Measurements from ENCODE around the gene ANKS1B.

Gene ANKS1B

DNA sequence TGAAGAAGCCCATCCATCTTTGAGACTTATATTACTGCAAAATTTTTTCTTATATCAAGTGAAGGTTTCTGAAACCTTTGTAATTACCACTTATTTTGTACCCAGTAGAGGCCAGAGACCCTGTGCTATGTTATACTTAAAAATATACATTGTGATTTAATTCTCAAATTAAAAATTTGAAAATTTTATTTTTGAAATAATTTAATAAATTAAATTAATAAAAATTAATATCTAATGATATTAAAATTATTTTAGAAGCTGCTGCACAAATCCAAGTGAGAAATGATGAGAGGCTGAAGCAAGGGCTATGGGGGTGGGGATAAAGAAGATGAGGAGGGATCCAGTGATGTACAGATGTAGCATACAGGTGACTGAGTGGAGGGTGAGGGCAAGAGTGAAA lies 1080.9 kb downstream of the ANKS1B start:
- H3K9me3 ChIP-seq (ENCODE audit: control insufficient read depth, insufficient read depth, low read depth, low read length) = no peaks in the 10 kb centered on the region
- H3K4me3 ChIP-seq (ENCODE audit: low read depth, low read length) = no peak overlapping the region
- POLR2A ChIA-PET = no interaction called here
- H3K27ac ChIP-seq (ENCODE audit: extremely low read depth, low read depth, low read length) = no peak overlapping the region
- CTCF ChIA-PET = no interaction called here
- TF ChIP-seq ZNF530 (tag by site-specific recombination; IDR thresholded peaks at IDR 0.05; ENCODE audit: low read depth) (no peak), SETDB1 (IDR thresholded peaks at IDR 0.05; ENCODE audit: insufficient read length, low read length) (no peak), ZNF223 (tag by site-specific recombination; IDR thresholded peaks at IDR 0.05) (no peak), ZNF184 (tag by site-specific recombination; IDR thresholded peaks at IDR 0.05) (no peak), ZNF837 (tag by site-specific recombination; IDR thresholded peaks at IDR 0.05) (no peak), ZNF473 (tag by site-specific recombination; IDR thresholded peaks at IDR 0.05) (no peak), ZNF133 (tag by site-specific recombination; IDR thresholded peaks at IDR 0.05) (no peak), ZNF677 (tag by site-specific recombination; IDR thresholded peaks at IDR 0.05) (no peak), KLF16 (tag by site-specific recombination; IDR thresholded peaks at IDR 0.05) (no peak), TRIM28 (IDR thresholded peaks at IDR 0.05; ENCODE audit: borderline replicate concordance, low read length) (no peak), ZNF610 (tag by site-specific recombination; IDR thresholded peaks at IDR 0.05; ENCODE audit: borderline replicate concordance) (no peak), ZNF549 (tag by site-specific recombination; IDR thresholded peaks at IDR 0.05) (no peak), ZNF157 (tag by site-specific recombination; IDR thresholded peaks at IDR 0.05) (no peak), REPIN1 (tag by site-specific recombination; IDR thresholded peaks at IDR 0.05; ENCODE audit: low read depth) (no peak)
- TF ChIP-seq, protein P1, sequence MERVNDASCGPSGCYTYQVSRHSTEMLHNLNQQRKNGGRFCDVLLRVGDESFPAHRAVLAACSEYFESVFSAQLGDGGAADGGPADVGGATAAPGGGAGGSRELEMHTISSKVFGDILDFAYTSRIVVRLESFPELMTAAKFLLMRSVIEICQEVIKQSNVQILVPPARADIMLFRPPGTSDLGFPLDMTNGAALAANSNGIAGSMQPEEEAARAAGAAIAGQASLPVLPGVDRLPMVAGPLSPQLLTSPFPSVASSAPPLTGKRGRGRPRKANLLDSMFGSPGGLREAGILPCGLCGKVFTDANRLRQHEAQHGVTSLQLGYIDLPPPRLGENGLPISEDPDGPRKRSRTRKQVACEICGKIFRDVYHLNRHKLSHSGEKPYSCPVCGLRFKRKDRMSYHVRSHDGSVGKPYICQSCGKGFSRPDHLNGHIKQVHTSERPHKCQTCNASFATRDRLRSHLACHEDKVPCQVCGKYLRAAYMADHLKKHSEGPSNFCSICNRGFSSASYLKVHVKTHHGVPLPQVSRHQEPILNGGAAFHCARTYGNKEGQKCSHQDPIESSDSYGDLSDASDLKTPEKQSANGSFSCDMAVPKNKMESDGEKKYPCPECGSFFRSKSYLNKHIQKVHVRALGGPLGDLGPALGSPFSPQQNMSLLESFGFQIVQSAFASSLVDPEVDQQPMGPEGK (tag by site-specific recombination; IDR thresholded peaks at IDR 0.05) = no peak
- TF ChIP-seq, protein P2, sequence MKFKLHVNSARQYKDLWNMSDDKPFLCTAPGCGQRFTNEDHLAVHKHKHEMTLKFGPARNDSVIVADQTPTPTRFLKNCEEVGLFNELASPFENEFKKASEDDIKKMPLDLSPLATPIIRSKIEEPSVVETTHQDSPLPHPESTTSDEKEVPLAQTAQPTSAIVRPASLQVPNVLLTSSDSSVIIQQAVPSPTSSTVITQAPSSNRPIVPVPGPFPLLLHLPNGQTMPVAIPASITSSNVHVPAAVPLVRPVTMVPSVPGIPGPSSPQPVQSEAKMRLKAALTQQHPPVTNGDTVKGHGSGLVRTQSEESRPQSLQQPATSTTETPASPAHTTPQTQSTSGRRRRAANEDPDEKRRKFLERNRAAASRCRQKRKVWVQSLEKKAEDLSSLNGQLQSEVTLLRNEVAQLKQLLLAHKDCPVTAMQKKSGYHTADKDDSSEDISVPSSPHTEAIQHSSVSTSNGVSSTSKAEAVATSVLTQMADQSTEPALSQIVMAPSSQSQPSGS (tag by site-specific recombination; IDR thresholded peaks at IDR 0.05; ENCODE audit: low read depth) = no peak
- TF ChIP-seq, protein P3, sequence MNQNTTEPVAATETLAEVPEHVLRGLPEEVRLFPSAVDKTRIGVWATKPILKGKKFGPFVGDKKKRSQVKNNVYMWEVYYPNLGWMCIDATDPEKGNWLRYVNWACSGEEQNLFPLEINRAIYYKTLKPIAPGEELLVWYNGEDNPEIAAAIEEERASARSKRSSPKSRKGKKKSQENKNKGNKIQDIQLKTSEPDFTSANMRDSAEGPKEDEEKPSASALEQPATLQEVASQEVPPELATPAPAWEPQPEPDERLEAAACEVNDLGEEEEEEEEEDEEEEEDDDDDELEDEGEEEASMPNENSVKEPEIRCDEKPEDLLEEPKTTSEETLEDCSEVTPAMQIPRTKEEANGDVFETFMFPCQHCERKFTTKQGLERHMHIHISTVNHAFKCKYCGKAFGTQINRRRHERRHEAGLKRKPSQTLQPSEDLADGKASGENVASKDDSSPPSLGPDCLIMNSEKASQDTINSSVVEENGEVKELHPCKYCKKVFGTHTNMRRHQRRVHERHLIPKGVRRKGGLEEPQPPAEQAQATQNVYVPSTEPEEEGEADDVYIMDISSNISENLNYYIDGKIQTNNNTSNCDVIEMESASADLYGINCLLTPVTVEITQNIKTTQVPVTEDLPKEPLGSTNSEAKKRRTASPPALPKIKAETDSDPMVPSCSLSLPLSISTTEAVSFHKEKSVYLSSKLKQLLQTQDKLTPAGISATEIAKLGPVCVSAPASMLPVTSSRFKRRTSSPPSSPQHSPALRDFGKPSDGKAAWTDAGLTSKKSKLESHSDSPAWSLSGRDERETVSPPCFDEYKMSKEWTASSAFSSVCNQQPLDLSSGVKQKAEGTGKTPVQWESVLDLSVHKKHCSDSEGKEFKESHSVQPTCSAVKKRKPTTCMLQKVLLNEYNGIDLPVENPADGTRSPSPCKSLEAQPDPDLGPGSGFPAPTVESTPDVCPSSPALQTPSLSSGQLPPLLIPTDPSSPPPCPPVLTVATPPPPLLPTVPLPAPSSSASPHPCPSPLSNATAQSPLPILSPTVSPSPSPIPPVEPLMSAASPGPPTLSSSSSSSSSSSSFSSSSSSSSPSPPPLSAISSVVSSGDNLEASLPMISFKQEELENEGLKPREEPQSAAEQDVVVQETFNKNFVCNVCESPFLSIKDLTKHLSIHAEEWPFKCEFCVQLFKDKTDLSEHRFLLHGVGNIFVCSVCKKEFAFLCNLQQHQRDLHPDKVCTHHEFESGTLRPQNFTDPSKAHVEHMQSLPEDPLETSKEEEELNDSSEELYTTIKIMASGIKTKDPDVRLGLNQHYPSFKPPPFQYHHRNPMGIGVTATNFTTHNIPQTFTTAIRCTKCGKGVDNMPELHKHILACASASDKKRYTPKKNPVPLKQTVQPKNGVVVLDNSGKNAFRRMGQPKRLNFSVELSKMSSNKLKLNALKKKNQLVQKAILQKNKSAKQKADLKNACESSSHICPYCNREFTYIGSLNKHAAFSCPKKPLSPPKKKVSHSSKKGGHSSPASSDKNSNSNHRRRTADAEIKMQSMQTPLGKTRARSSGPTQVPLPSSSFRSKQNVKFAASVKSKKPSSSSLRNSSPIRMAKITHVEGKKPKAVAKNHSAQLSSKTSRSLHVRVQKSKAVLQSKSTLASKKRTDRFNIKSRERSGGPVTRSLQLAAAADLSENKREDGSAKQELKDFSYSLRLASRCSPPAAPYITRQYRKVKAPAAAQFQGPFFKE (tag by site-specific recombination; IDR thresholded peaks at IDR 0.05; ENCODE audit: borderline replicate concordance) = no peak
- H3K36me3 ChIP-seq (ENCODE audit: control insufficient read depth in 2 of 2, insufficient read depth in 1 of 2, low read length in 2 of 2) = no peaks in the 10 kb centered on the region
- no peaks in the 10 kb centered on the region for H3K4me1 ChIP-seq (ENCODE audit: control insufficient read depth, insufficient read depth, low read length)

DNA sequence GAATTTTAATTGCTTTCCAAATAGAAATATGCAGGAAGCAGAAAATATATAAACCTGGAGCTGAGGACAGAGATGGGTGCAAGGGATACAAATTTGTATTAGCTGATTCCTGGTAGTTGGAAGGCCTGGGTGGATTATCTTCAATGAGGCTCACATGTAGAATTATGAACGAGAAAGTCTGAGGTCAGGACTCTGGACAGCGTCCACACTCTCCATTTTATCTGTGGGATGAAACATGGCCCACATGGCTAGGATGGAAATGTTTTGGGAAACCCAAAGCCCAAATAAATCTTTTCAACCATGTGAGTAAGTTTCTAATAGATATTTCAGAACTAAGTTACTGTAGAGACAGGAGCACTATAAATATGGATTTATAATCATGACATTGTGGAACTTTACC lies 1083.5 kb downstream of the ANKS1B start:
- H3K27ac ChIP-seq (ENCODE audit: extremely low read depth, low read depth, low read length) = no peak overlapping the region
- H3K9me3 ChIP-seq (ENCODE audit: control insufficient read depth, insufficient read depth, low read depth, low read length) = no peaks in the 10 kb centered on the region
- no peak overlapping the region for H3K4me3 ChIP-seq (ENCODE audit: low read depth, low read length)
- ChIA-PET POLR2A (no interaction called here), CTCF (no interaction called here)
- TF ChIP-seq, protein P2 (tag by site-specific recombination; IDR thresholded peaks at IDR 0.05; ENCODE audit: low read depth) = no peak
- no peak for TF ChIP-seq RBAK (tag by site-specific recombination; IDR thresholded peaks at IDR 0.05)
- TF ChIP-seq, protein P4, sequence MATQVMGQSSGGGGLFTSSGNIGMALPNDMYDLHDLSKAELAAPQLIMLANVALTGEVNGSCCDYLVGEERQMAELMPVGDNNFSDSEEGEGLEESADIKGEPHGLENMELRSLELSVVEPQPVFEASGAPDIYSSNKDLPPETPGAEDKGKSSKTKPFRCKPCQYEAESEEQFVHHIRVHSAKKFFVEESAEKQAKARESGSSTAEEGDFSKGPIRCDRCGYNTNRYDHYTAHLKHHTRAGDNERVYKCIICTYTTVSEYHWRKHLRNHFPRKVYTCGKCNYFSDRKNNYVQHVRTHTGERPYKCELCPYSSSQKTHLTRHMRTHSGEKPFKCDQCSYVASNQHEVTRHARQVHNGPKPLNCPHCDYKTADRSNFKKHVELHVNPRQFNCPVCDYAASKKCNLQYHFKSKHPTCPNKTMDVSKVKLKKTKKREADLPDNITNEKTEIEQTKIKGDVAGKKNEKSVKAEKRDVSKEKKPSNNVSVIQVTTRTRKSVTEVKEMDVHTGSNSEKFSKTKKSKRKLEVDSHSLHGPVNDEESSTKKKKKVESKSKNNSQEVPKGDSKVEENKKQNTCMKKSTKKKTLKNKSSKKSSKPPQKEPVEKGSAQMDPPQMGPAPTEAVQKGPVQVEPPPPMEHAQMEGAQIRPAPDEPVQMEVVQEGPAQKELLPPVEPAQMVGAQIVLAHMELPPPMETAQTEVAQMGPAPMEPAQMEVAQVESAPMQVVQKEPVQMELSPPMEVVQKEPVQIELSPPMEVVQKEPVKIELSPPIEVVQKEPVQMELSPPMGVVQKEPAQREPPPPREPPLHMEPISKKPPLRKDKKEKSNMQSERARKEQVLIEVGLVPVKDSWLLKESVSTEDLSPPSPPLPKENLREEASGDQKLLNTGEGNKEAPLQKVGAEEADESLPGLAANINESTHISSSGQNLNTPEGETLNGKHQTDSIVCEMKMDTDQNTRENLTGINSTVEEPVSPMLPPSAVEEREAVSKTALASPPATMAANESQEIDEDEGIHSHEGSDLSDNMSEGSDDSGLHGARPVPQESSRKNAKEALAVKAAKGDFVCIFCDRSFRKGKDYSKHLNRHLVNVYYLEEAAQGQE (tag by site-specific recombination; IDR thresholded peaks at IDR 0.05) = peak; percentile 94
- no peak for TF ChIP-seq ZNF174 (tag by site-specific recombination; IDR thresholded peaks at IDR 0.05)
- TF ChIP-seq ZNF184 (tag by site-specific recombination; IDR thresholded peaks at IDR 0.05) = no peak
- no peak for TF ChIP-seq ZNF830 (tag by site-specific recombination; IDR thresholded peaks at IDR 0.05; ENCODE audit: low read depth)
- no peaks in the 10 kb centered on the region for H3K36me3 ChIP-seq (ENCODE audit: control insufficient read depth in 2 of 2, insufficient read depth in 1 of 2, low read length in 2 of 2)
- H3K4me1 ChIP-seq (ENCODE audit: control insufficient read depth, insufficient read depth, low read length) = no peaks in the 10 kb centered on the region

Measured in HEK293 (cell line).